ENCODE results near the gene ARIH2. TPM values are rescaled to one million over a fixed set of nuclear protein-coding genes. Genes with fewer than 3 reads are reported as not detected.

Gene ARIH2
- total RNA-seq, 2 donors from 2014 or later: 116 to 127 TPM

- ATAC-seq: no peak
- H3K27ac Mint-ChIP-seq: no peak overlapping the region
- no peaks in the 10 kb centered on the region for H3K36me3 Mint-ChIP-seq
- H3K9me3 Mint-ChIP-seq: no peaks in the 10 kb centered on the region
- DNase-seq (ENCODE audit: low spot score in 2 of 2): no peak
Observed at GRCh38 chr3:48951764-48952163, 33.1 kb downstream of the ARIH2 start.

- H3K27ac Mint-ChIP-seq: peak overlapping the region; percentile 48 to 63
- H3K36me3 Mint-ChIP-seq: peaks cover 0 to 3% of the 10 kb centered on the region in 2 donors
- ATAC-seq: peak; percentile 37 to 71
- peak in 1 of 2 donors; percentile 42 for DNase-seq (ENCODE audit: low spot score in 2 of 2)
- no peaks in the 10 kb centered on the region for H3K9me3 Mint-ChIP-seq
Observed at GRCh38 chr3:48952510-48953118, 34.0 kb downstream of the ARIH2 start.

GRCh38 chr3:48957006-48957705 is 38.5 kb downstream of the ARIH2 start:
- H3K36me3 Mint-ChIP-seq: peaks cover 0 to 7% of the 10 kb centered on the region in 2 donors
- peak overlapping the region in 1 of 2 donors; percentile 22 for H3K27ac Mint-ChIP-seq
- DNase-seq (ENCODE audit: low spot score in 2 of 2): no peak
- H3K9me3 Mint-ChIP-seq: no peaks in the 10 kb centered on the region
- ATAC-seq: no peak

GRCh38 chr3:48960841-48961413 is 42.3 kb downstream of the ARIH2 start:
- ATAC-seq (no peak), DNase-seq (ENCODE audit: low spot score in 2 of 2) (no peak)
- Mint-ChIP-seq H3K9me3 (no peaks in the 10 kb centered on the region), H3K27ac (no peak overlapping the region), H3K36me3 (peaks cover 0 to 7% of the 10 kb centered on the region in 2 donors)

GRCh38 chr3:48962340-48962739 is 43.7 kb downstream of the ARIH2 start:
- DNase-seq (ENCODE audit: low spot score in 2 of 2) (no peak), ATAC-seq (no peak)
- Mint-ChIP-seq H3K36me3 (peaks cover 6 to 12% of the 10 kb centered on the region in 2 donors), H3K9me3 (no peaks in the 10 kb centered on the region), H3K27ac (peak overlapping the region; percentile 8 to 84)

- Mint-ChIP-seq H3K9me3 (no peaks in the 10 kb centered on the region), H3K27ac (peak overlapping the region in 1 of 2 donors; percentile 8), H3K36me3 (peaks cover 6 to 10% of the 10 kb centered on the region in 2 donors)
- DNase-seq (ENCODE audit: low spot score in 2 of 2) (peak in 1 of 2 donors; percentile 3), ATAC-seq (no peak)
Observed at GRCh38 chr3:48962939-48963338, 44.3 kb downstream of the ARIH2 start.

- Mint-ChIP-seq H3K9me3 (no peaks in the 10 kb centered on the region), H3K27ac (no peak overlapping the region)
- ATAC-seq: no peak
Observed at GRCh38 chr3:48963591-48963990, 44.9 kb downstream of the ARIH2 start.

GRCh38 chr3:48966367-48966766 is 47.7 kb downstream of the ARIH2 start:
- H3K9me3 Mint-ChIP-seq: no peaks in the 10 kb centered on the region
- peaks cover 9 to 18% of the 10 kb centered on the region in 2 donors for H3K36me3 Mint-ChIP-seq
- ATAC-seq (no peak), DNase-seq (ENCODE audit: low spot score in 2 of 2) (no peak)
- H3K27ac Mint-ChIP-seq: peak overlapping the region in 1 of 2 donors; percentile 54

More at GRCh38 chr3:48963591-48963990, 44.9 kb downstream of the ARIH2 start:
- DNase-seq (ENCODE audit: low spot score in 2 of 2): no peak
- H3K36me3 Mint-ChIP-seq: peaks cover 6 to 9% of the 10 kb centered on the region in 2 donors

GRCh38 chr3:48966876-48967361 is 48.3 kb downstream of the ARIH2 start:
- H3K27ac Mint-ChIP-seq: peak overlapping the region; percentile 54 to 88

GRCh38 chr3:48970586-48970985 is 51.9 kb downstream of the ARIH2 start:
- Mint-ChIP-seq H3K27ac (peak overlapping the region in 1 of 2 donors; percentile 23), H3K36me3 (peaks cover 17 to 20% of the 10 kb centered on the region in 2 donors), H3K9me3 (no peaks in the 10 kb centered on the region)
- no peak for ATAC-seq
- DNase-seq (ENCODE audit: low spot score in 2 of 2): peak in 1 of 2 donors; percentile 23

More at GRCh38 chr3:48966876-48967361, 48.3 kb downstream of the ARIH2 start:
- Mint-ChIP-seq H3K36me3 (peaks cover 9 to 20% of the 10 kb centered on the region in 2 donors), H3K9me3 (no peaks in the 10 kb centered on the region)
- peak in 1 of 2 donors; percentile 21 for DNase-seq (ENCODE audit: low spot score in 2 of 2)
- peak in 1 of 2 donors; percentile 39 for ATAC-seq

GRCh38 chr3:48974076-48974864 is 55.6 kb downstream of the ARIH2 start:
- Mint-ChIP-seq H3K36me3 (peaks cover 10 to 17% of the 10 kb centered on the region in 2 donors), H3K9me3 (no peaks in the 10 kb centered on the region), H3K27ac (no peak overlapping the region)
- ATAC-seq: no peak
- DNase-seq (ENCODE audit: low spot score in 2 of 2): peak in 1 of 2 donors; percentile 46

- ATAC-seq (no peak), DNase-seq (ENCODE audit: low spot score in 2 of 2) (no peak)
- Mint-ChIP-seq H3K9me3 (no peaks in the 10 kb centered on the region), H3K36me3 (peaks cover 4 to 10% of the 10 kb centered on the region in 2 donors), H3K27ac (peak overlapping the region in 1 of 2 donors; percentile 23)
Observed at GRCh38 chr3:48979451-48979850, 60.8 kb downstream of the ARIH2 start.

- no peak for ATAC-seq
- Mint-ChIP-seq H3K9me3 (no peaks in the 10 kb centered on the region), H3K36me3 (peaks cover 4% of the 10 kb centered on the region in 2 donors), H3K27ac (no peak overlapping the region)
- DNase-seq (ENCODE audit: low spot score in 2 of 2): no peak
Observed at GRCh38 chr3:48980295-48980694, 61.7 kb downstream of the ARIH2 start.

- DNase-seq (ENCODE audit: low spot score in 2 of 2) (no peak), ATAC-seq (no peak)
- no peak overlapping the region for H3K27ac Mint-ChIP-seq
- H3K9me3 Mint-ChIP-seq: no peaks in the 10 kb centered on the region
- peaks cover 0 to 4% of the 10 kb centered on the region in 2 donors for H3K36me3 Mint-ChIP-seq
Observed at GRCh38 chr3:48982016-48982415, 63.4 kb downstream of the ARIH2 start.

GRCh38 chr3:48982686-48983085 is 64.0 kb downstream of the ARIH2 start:
- peaks cover 0 to 4% of the 10 kb centered on the region in 2 donors for H3K36me3 Mint-ChIP-seq
- H3K9me3 Mint-ChIP-seq: no peaks in the 10 kb centered on the region
- H3K27ac Mint-ChIP-seq: peak overlapping the region in 1 of 2 donors; percentile 55
- no peak for ATAC-seq
- DNase-seq (ENCODE audit: low spot score in 2 of 2): no peak

GRCh38 chr3:48983096-48983495 is 64.5 kb downstream of the ARIH2 start:
- H3K9me3 Mint-ChIP-seq: no peaks in the 10 kb centered on the region
- H3K27ac Mint-ChIP-seq: peak overlapping the region in 1 of 2 donors; percentile 55
- DNase-seq (ENCODE audit: low spot score in 2 of 2): no peak
- H3K36me3 Mint-ChIP-seq: peaks cover 0 to 4% of the 10 kb centered on the region in 2 donors
- no peak for ATAC-seq

All from activated naive CD4-positive, alpha-beta T cell treated with anti-CD3 and anti-CD28 coated beads, Interleukin-2, amount 50 U/mL, for 72 hours (primary cell).